Smooth muscle cell (in vitro differentiated cells): ENCODE measurements around the gene FUOM. TPM values are rescaled to one million over a fixed set of nuclear protein-coding genes. Genes with fewer than 3 reads are reported as not detected.
A peak's percentile ranks its signal among the peaks of the same experiment; 100 is the strongest.

ENCODE experiments used
- DNase-seq: peaks from one replicate; lab custom pipeline; 2025; ENCODE audit not compliant: unreplicated experiment; lab: John Stamatoyannopoulos, UW
- H2AFZ ChIP-seq: fragments of 200-600 bp; sonication (generic); 2 replicates; pipeline ENCODE4 v1.6.0; 2016; ENCODE audit warnings: antibody characterized with exemption, low read depth, mild to moderate bottlenecking
- H3F3A ChIP-seq: fragments of 200-600 bp; sonication (generic); 2 replicates; pipeline ENCODE4 v1.6.0; 2017; ENCODE audit warnings: antibody characterized with exemption, low read depth
- H3K27ac ChIP-seq: fragments of 200-600 bp; sonication (generic); 2 replicates; pipeline ENCODE4 v1.5.1; 2016; ENCODE audit warnings: low read depth, mild to moderate bottlenecking
- H3K27me3 ChIP-seq: fragments of 200-600 bp; sonication (generic); 2 replicates; pipeline ENCODE4 v1.6.1; 2016; ENCODE audit warnings: low read depth, mild to moderate bottlenecking
- H3K36me3 ChIP-seq: fragments of 200-600 bp; sonication (generic); 2 replicates; pipeline ENCODE4 v1.5.1; 2016; ENCODE audit warnings: low read depth
- H3K4me1 ChIP-seq: fragments of 200-600 bp; sonication (generic); 2 replicates; pipeline ENCODE4 v1.5.1; 2016; ENCODE audit warnings: low read depth
- H3K4me2 ChIP-seq: fragments of 200-600 bp; sonication (generic); 2 replicates; pipeline ENCODE4 v1.6.0; 2016; ENCODE audit warnings: mild to moderate bottlenecking
- H3K4me3 ChIP-seq: fragments of 200-600 bp; sonication (generic); 2 replicates; pipeline ENCODE4 v1.5.1; 2016; ENCODE audit warnings: mild to moderate bottlenecking
- H3K79me2 ChIP-seq: fragments of 200-600 bp; sonication (generic); 2 replicates; pipeline ENCODE4 v1.6.0; 2016; ENCODE audit warnings: low read depth, mild to moderate bottlenecking
- H3K9ac ChIP-seq: fragments of 200-600 bp; sonication (generic); 2 replicates; pipeline ENCODE4 v1.6.0; 2016; ENCODE audit warnings: low read depth
- H3K9me3 ChIP-seq: fragments of 200-600 bp; sonication (generic); replicated peaks from 2 replicates; pipeline ENCODE4 v1.5.1; 2016; ENCODE audit warnings: low read depth
- H4K20me1 ChIP-seq: fragments of 200-600 bp; sonication (generic); 2 replicates; pipeline ENCODE4 v1.6.0; 2016; ENCODE audit warnings: low read depth
- CTCF ChIP-seq: fragments of 200-600 bp; sonication (generic); IDR thresholded peaks from 2 replicates; pipeline ENCODE4 v1.5.1; 2017; ENCODE audit warnings: borderline replicate concordance, mild to moderate bottlenecking, antibody characterized with exemption; ENCODE audit not compliant: insufficient read depth, poor library complexity, severe bottlenecking
- WGBS: methylation state at CpG from one replicate; pipeline ENCODE4 v1.1.7; 2016; ENCODE audit warnings: low lambda C conversion rate; 5-methylcytosine and 5-hydroxymethylcytosine counted together
- polyA plus RNA-seq: library from polyadenylated mRNA; unstranded; fragments of >200 nt; fragmentation: Nextera tagmentation; extraction: Ambion mirVana; gene quantifications from 2 replicates; pipeline ENCODE4 v1.2.1, GENCODE V29; 2016
- total RNA-seq: library from RNA; depleted of rRNA; stranded (reverse); fragments of >200 nt; gene quantifications from 2 replicates; pipeline ENCODE4 v1.2.3, GENCODE V29; 2014

FUOM gene
- total and polyA plus RNA-seq, 2 experiments from 2014 or later = 19.5 to 46.7 TPM

- WGBS = 96% methylated on average over 8 of the region's 8 CpGs
- no peak overlapping the region for H3K4me2 ChIP-seq
- H3K36me3 ChIP-seq = no peaks in the 10 kb centered on the region
- H3K4me1 ChIP-seq = peaks cover 6% of the 10 kb centered on the region
- no peak overlapping the region for H3K9ac ChIP-seq
- H3K27me3 ChIP-seq = no peaks in the 10 kb centered on the region
- H3F3A ChIP-seq = no peaks in the 10 kb centered on the region
- no peak for DNase-seq
- H3K9me3 ChIP-seq = no peaks in the 10 kb centered on the region
- no peak overlapping the region for H3K4me3 ChIP-seq
- no peak overlapping the region for H3K27ac ChIP-seq
- no peak for TF ChIP-seq CTCF
- H3K79me2 ChIP-seq = peaks cover 27% of the 10 kb centered on the region
- peaks cover 27% of the 10 kb centered on the region for H4K20me1 ChIP-seq
- H2AFZ ChIP-seq = no peak overlapping the region
Observed at GRCh38 chr10:133310789-133311188, 47.0 kb downstream of the FUOM start.

- peaks cover 31% of the 10 kb centered on the region for H3K79me2 ChIP-seq
- no peak overlapping the region for H3K4me2 ChIP-seq
- H3K4me3 ChIP-seq = no peak overlapping the region
- no peaks in the 10 kb centered on the region for H3K27me3 ChIP-seq
- DNase-seq = no peak
- no peaks in the 10 kb centered on the region for H3K36me3 ChIP-seq
- H3K9ac ChIP-seq = no peak overlapping the region
- H4K20me1 ChIP-seq = peaks cover 31% of the 10 kb centered on the region
- over 99% methylated on average over 16 of the region's 16 CpGs for WGBS
- TF ChIP-seq CTCF = no peak
- H3K27ac ChIP-seq = no peak overlapping the region
- H3K9me3 ChIP-seq = no peaks in the 10 kb centered on the region
- peaks cover 6% of the 10 kb centered on the region for H3K4me1 ChIP-seq
- H2AFZ ChIP-seq = no peak overlapping the region
- no peaks in the 10 kb centered on the region for H3F3A ChIP-seq
Observed at GRCh38 chr10:133310399-133310755, 47.4 kb downstream of the FUOM start.

- Histone ChIP-seq H3K4me3 (no peak overlapping the region), H4K20me1 (peaks cover 36% of the 10 kb centered on the region), H3K36me3 (no peaks in the 10 kb centered on the region), H3F3A (no peaks in the 10 kb centered on the region), H3K4me2 (no peak overlapping the region), H3K9ac (no peak overlapping the region), H3K27me3 (no peaks in the 10 kb centered on the region), H3K79me2 (peaks cover 36% of the 10 kb centered on the region), H2AFZ (no peak overlapping the region), H3K27ac (no peak overlapping the region), H3K4me1 (peaks cover 6% of the 10 kb centered on the region), H3K9me3 (no peaks in the 10 kb centered on the region)
- no peak for TF ChIP-seq CTCF
- 98% methylated on average over 29 of the region's 33 CpGs for WGBS
- DNase-seq = no peak
Observed at GRCh38 chr10:133309720-133310398, 48.0 kb downstream of the FUOM start.

- no peaks in the 10 kb centered on the region for H3K36me3 ChIP-seq
- peaks cover 42% of the 10 kb centered on the region for H4K20me1 ChIP-seq
- peak overlapping the region; percentile 92 for H3K4me2 ChIP-seq
- no peaks in the 10 kb centered on the region for H3K9me3 ChIP-seq
- peak overlapping the region; percentile 89 for H2AFZ ChIP-seq
- WGBS = 32% methylated on average over 36 of the region's 46 CpGs
- H3K4me3 ChIP-seq = peak overlapping the region; percentile 94
- H3K4me1 ChIP-seq = peaks cover 6% of the 10 kb centered on the region
- no peak for TF ChIP-seq CTCF
- H3K27me3 ChIP-seq = no peaks in the 10 kb centered on the region
- peak overlapping the region; percentile 97 for H3K27ac ChIP-seq
- H3F3A ChIP-seq = no peaks in the 10 kb centered on the region
- H3K79me2 ChIP-seq = peaks cover 42% of the 10 kb centered on the region
- peak overlapping the region; percentile 99 for H3K9ac ChIP-seq
- peak; percentile 93 for DNase-seq
Observed at GRCh38 chr10:133309100-133309719, 48.6 kb downstream of the FUOM start.
